ENCODE data around the gene IGLL5.
"Not testable (repeated sequence)": the region's sequence is repeated elsewhere in the genome, so short reads cannot be mapped to it uniquely, and the experiment has no call there.

Gene IGLL5

GRCh38 chr22:22916952-22917290 is 29.3 kb downstream of the IGLL5 start:
- no peak for DNase-seq

- no peak for DNase-seq
These were observed 29.8 kb downstream of the IGLL5 start for GRCh38 chr22:22917377-22917776.

- no peak for DNase-seq
These were observed 30.8 kb downstream of the IGLL5 start for GRCh38 chr22:22918297-22918965.

- no peak for DNase-seq
These were observed 31.4 kb downstream of the IGLL5 start for GRCh38 chr22:22919041-22919440.

- DNase-seq = no peak
These were observed 32.6 kb downstream of the IGLL5 start for GRCh38 chr22:22920104-22920654.

GRCh38 chr22:22920910-22921550 is 33.4 kb downstream of the IGLL5 start:
- DNase-seq = no peak

- DNase-seq = no peak
These were observed 34.0 kb downstream of the IGLL5 start for GRCh38 chr22:22921575-22921974.

- DNase-seq = not testable (repeated sequence)
These were observed 34.7 kb downstream of the IGLL5 start for GRCh38 chr22:22922092-22922953.

GRCh38 chr22:22922954-22923319 is 35.3 kb downstream of the IGLL5 start:
- no peak for DNase-seq

- DNase-seq = no peak
These were observed 35.8 kb downstream of the IGLL5 start for GRCh38 chr22:22923379-22923778.

- DNase-seq = no peak
These were observed 36.3 kb downstream of the IGLL5 start for GRCh38 chr22:22923930-22924329.

- no peak for DNase-seq
These were observed 36.9 kb downstream of the IGLL5 start for GRCh38 chr22:22924369-22925145.

- DNase-seq = no peak
These were observed 37.7 kb downstream of the IGLL5 start for GRCh38 chr22:22925146-22925804.

GRCh38 chr22:22925805-22926369 is 38.3 kb downstream of the IGLL5 start:
- no peak for DNase-seq

- no peak for DNase-seq
These were observed 39.0 kb downstream of the IGLL5 start for GRCh38 chr22:22926370-22927195.

- no peak for DNase-seq
These were observed 39.7 kb downstream of the IGLL5 start for GRCh38 chr22:22927196-22927887.

- DNase-seq = no peak
These were observed 40.5 kb downstream of the IGLL5 start for GRCh38 chr22:22927888-22928665.

- DNase-seq = no peak
These were observed 41.2 kb downstream of the IGLL5 start for GRCh38 chr22:22928666-22929380.
